Lower leg skin (tissue), 4 donors: ENCODE measurements around the gene SPOCK1. TPM values are rescaled to one million over a fixed set of nuclear protein-coding genes. Genes with fewer than 3 reads are reported as not detected.
A peak's percentile ranks its signal among the peaks of the same experiment; 100 is the strongest.

ENCODE experiments used
- DNase-seq, 2 donors: peaks; one replicate each; pipeline ENCODE4 v3.0.0-alpha.2; 2019; ENCODE audit warnings: low spot score in 2 of 2
- H3K4me3 ChIP-seq: fragments of 200-600 bp; sonication (generic); 2 replicates; pipeline ENCODE4 v1.5.1; 2017; ENCODE audit warnings: mild to moderate bottlenecking, low read depth; ENCODE audit not compliant: poor library complexity, severe bottlenecking
- POLR2A ChIP-seq, 2 donors: fragments of 450-650 bp; IDR thresholded peaks; one replicate each; pipeline ENCODE4 v1.6.1; 2016 to 2017; ENCODE audit warnings: antibody characterized with exemption in 2 of 2, mild to moderate bottlenecking in 1 of 2, moderate library complexity in 1 of 2
- WGBS, 2 donors: methylation state at CpG; one replicate each; pipeline ENCODE4 v1.1.5; 2018; 5-methylcytosine and 5-hydroxymethylcytosine counted together
- intact Hi-C: fragments of 100-400 bp; cut with DNase I; formaldehyde crosslinking; loops from one replicate; pipeline ENCODE4 v1.15.0; 2023; ENCODE audit warnings: low total_unique reads
- total RNA-seq, 4 donors: library from RNA; depleted of rRNA; stranded (reverse); fragments of >200 nt; gene quantifications; one replicate each; pipeline ENCODE4 v1.1.0, GENCODE V29; 2016
- TF ChIP-seq, protein P1 (sequence below), 3 donors: fragments of 450-650 bp; IDR thresholded peaks; one replicate each; pipeline ENCODE4 v1.5.1; 2016; ENCODE audit warnings: antibody characterized with exemption in 3 of 3, mild to moderate bottlenecking in 3 of 3, moderate library complexity in 2 of 3

The SPOCK1 gene
- total RNA-seq, 4 donors from 2014 or later = 7.9 to 21.5 (median 11.7) TPM

DNA sequence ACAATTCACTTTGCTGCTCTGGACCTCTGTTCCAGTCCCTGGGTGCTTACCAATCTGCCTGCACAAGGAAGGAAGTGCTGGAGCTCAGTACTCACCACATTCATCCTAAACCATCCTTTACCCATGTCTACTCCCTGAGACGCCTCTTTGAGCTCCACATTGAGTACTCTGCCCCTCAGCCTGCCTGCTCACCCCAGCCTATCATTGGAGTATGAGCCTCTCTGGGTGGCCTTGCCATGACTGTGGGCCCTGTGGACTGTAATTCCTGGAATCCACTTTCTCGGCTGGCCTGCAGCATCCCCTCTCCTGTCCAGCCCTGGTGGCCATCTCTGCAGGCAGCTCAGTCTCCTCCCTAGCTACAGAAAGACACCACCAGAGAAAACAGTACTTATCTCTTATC, 428.6 kb downstream of the SPOCK1 start:
- 93 to 94% methylated on average over 2 of the region's 2 CpGs for WGBS, 2 donors
- TF ChIP-seq POLR2A (IDR thresholded peaks at IDR 0.05) = no peak
- TF ChIP-seq, protein P1, sequence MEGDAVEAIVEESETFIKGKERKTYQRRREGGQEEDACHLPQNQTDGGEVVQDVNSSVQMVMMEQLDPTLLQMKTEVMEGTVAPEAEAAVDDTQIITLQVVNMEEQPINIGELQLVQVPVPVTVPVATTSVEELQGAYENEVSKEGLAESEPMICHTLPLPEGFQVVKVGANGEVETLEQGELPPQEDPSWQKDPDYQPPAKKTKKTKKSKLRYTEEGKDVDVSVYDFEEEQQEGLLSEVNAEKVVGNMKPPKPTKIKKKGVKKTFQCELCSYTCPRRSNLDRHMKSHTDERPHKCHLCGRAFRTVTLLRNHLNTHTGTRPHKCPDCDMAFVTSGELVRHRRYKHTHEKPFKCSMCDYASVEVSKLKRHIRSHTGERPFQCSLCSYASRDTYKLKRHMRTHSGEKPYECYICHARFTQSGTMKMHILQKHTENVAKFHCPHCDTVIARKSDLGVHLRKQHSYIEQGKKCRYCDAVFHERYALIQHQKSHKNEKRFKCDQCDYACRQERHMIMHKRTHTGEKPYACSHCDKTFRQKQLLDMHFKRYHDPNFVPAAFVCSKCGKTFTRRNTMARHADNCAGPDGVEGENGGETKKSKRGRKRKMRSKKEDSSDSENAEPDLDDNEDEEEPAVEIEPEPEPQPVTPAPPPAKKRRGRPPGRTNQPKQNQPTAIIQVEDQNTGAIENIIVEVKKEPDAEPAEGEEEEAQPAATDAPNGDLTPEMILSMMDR (IDR thresholded peaks at IDR 0.05) = no peak
- peak in 1 of 2 donors; percentile 72 for DNase-seq
- intact Hi-C loops = no loop called here
- H3K4me3 ChIP-seq = no peak overlapping the region

DNA sequence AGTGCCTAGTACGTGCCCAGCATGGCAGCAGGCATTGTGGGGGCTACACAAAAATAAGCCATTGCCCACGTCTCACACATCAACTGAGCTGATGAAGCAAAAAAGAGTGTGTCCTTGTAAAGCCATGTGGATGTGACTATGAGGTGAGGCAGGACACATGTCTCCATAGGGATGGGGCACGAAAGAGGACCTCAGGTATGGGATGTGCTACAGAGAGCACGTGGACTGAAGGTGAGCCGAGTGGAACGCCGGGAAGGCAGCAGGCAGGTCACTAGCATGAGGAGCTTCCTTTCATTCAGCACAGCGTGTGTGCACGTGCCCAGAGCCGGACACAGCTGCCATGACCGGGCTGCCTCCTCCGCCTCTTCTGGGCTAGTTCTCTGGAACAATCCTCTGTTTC, 429.8 kb downstream of the SPOCK1 start:
- WGBS, 2 donors = 94 to 95% methylated on average over 12 of the region's 12 CpGs
- peak in 1 of 2 donors; percentile 48 for DNase-seq
- intact Hi-C loops = no loop called here
- H3K4me3 ChIP-seq = no peak overlapping the region
- TF ChIP-seq, protein P1 (IDR thresholded peaks at IDR 0.05) = no peak
- no peak for TF ChIP-seq POLR2A (IDR thresholded peaks at IDR 0.05)

DNA sequence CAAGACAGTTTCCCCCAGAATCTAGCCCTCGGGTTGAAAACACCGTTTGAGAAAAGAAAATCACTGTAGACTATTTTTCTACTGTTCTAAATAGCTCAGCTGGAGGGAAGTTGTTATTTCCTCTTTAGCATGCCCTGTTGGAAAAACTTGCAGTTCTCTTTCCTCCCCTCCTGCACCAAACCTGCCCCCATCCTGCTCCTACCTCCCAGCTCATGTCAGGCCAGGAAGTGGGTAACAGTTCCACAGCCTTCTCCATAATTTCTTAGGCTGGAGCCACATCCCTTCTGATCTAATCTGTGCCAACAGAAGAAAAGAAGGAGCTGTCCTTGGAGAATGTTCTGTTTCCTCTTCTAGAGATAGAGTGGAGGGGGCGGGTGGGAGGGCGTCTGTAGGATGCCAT, 437.7 kb downstream of the SPOCK1 start:
- intact Hi-C loops = no loop called here
- 52 to 57% methylated on average over 4 of the region's 4 CpGs for WGBS, 2 donors
- no peak for DNase-seq
- TF ChIP-seq, protein P1 (IDR thresholded peaks at IDR 0.05) = no peak
- no peak for TF ChIP-seq POLR2A (IDR thresholded peaks at IDR 0.05)
- no peak overlapping the region for H3K4me3 ChIP-seq

DNA sequence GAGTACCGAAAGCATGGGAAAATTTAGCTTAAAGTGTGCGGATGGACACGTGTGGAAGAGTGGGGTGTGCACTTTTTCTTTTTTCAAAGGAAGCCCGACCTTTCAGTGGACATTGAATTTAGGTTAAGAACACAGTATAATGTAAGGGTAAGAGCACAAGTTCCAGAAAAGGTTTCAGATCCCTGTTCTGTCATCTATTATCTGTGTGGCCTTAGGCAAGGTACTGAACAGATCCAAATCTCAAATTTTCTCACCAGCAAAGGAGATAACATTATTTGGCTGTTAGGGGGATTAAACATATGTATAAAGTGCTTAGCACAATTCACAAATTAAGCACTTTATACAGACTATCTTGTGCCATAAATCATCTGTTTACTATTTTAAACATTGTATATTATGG, 441.0 kb downstream of the SPOCK1 start:
- 87 to 90% methylated on average over 4 of the region's 4 CpGs for WGBS, 2 donors
- TF ChIP-seq POLR2A (IDR thresholded peaks at IDR 0.05) = no peak
- TF ChIP-seq, protein P1 (IDR thresholded peaks at IDR 0.05) = no peak
- intact Hi-C loops = no loop called here
- DNase-seq = no peak
- H3K4me3 ChIP-seq = no peak overlapping the region

DNA sequence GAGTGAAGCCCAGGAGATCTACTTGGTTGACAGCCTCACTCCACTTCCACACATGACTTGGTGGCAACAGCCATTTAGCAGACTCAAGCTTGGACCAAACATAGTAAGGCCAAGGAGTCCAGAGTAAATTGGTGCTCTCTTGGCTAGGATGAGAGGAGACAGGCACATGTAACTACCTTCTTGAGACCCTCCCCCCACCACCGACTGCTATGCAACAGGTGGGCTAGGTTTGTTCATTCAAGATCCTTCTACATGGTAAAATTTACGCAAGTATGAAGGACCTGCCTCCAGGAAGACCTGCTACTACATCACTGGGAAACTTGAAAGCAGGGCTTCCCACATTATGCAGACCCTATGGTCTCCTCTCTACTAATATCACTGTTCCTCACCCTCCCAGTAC, 442.4 kb downstream of the SPOCK1 start:
- TF ChIP-seq, protein P1 (IDR thresholded peaks at IDR 0.05) = no peak
- no peak for TF ChIP-seq POLR2A (IDR thresholded peaks at IDR 0.05)
- no peak overlapping the region for H3K4me3 ChIP-seq
- DNase-seq = no peak
- intact Hi-C loops = no loop called here
- WGBS, 2 donors = 94 to 98% methylated on average over 2 of the region's 2 CpGs

DNA sequence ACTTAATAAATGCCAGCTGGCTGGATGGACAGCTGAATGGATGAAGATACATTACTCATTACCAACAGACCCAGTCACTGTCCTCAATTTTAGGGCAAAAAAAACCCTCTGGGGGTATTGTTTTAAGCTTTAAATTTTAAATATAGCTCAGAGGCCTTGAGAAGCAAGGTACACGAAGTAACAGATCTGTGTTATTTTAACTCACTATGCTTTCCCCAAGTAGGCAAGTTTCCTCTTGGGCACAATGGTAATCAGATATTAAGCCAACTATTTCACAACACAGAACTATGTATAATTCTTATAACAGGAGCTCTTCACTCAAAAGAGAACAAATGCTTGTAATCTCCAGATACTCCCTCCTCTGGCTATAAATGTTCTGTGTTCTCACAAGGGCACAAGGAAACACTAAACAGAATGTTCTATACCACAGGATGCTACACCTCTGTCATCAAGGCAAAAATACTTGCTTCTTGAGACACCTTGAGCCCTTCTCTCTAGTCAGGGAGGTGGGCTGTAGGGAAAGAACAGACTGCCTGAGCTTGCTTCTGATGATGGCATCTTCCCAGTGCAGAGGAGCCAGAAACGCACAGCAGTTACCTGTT, 443.8 kb downstream of the SPOCK1 start:
- intact Hi-C loops = no loop called here
- WGBS, 2 donors = 42 to 50% methylated on average over 2 of the region's 2 CpGs
- no peak for TF ChIP-seq POLR2A (IDR thresholded peaks at IDR 0.05)
- TF ChIP-seq, protein P1 (IDR thresholded peaks at IDR 0.05) = no peak
- no peak overlapping the region for H3K4me3 ChIP-seq
- DNase-seq = no peak
